ENCODE results near the gene CNRIP1. TPM values are rescaled to one million over a fixed set of nuclear protein-coding genes. Genes with fewer than 3 reads are reported as not detected.
A peak's percentile ranks its signal among the peaks of the same experiment; 100 is the strongest.
"Not testable (repeated sequence)": the region's sequence is repeated elsewhere in the genome, so short reads cannot be mapped to it uniquely, and the experiment has no call there.

CNRIP1 gene
- total RNA-seq, 2 donors from 2014 or later = not detected

GRCh38 chr2:68352651-68353391 lies 33.1 kb upstream of the CNRIP1 start:
- Mint-ChIP-seq H3K36me3 (ENCODE audit: insufficient read depth in 2 of 2) (no peaks in the 10 kb centered on the region), H3K9me3 (no peaks in the 10 kb centered on the region), H3K4me1 (ENCODE audit: low read depth) (no peaks in the 10 kb centered on the region), H3K27me3 (ENCODE audit: low read depth) (peaks cover 15% of the 10 kb centered on the region), H3K27ac (no peak overlapping the region), H3K4me3 (no peak overlapping the region)
- DNase-seq (no peak), ATAC-seq (replicated peaks in 1 of 2) (no peak)

- Mint-ChIP-seq H3K9me3 (peaks cover 0 to 1% of the 10 kb centered on the region in 2 donors), H3K27me3 (ENCODE audit: low read depth) (peaks cover 23% of the 10 kb centered on the region), H3K4me3 (no peak overlapping the region), H3K27ac (no peak overlapping the region), H3K4me1 (ENCODE audit: low read depth) (no peaks in the 10 kb centered on the region), H3K36me3 (ENCODE audit: insufficient read depth in 2 of 2) (no peaks in the 10 kb centered on the region)
- no peak for ATAC-seq (replicated peaks in 1 of 2)
- DNase-seq = no peak
Observed at GRCh38 chr2:68351997-68352396, 32.2 kb upstream of the CNRIP1 start.

- H3K27me3 Mint-ChIP-seq (ENCODE audit: low read depth) = peaks cover 23% of the 10 kb centered on the region
- H3K4me3 Mint-ChIP-seq; H3K36me3 Mint-ChIP-seq (ENCODE audit: insufficient read depth in 2 of 2); H3K9me3 Mint-ChIP-seq; DNase-seq; ATAC-seq (replicated peaks in 1 of 2); H3K4me1 Mint-ChIP-seq (ENCODE audit: low read depth); H3K27ac Mint-ChIP-seq: not testable (repeated sequence)
Observed at GRCh38 chr2:68349091-68349490, 29.3 kb upstream of the CNRIP1 start.

GRCh38 chr2:68345129-68345875 lies 25.6 kb upstream of the CNRIP1 start:
- no peak for ATAC-seq (replicated peaks in 1 of 2)
- Mint-ChIP-seq H3K27ac (no peak overlapping the region), H3K27me3 (ENCODE audit: low read depth) (peaks cover 23% of the 10 kb centered on the region), H3K9me3 (peaks cover 0 to 1% of the 10 kb centered on the region in 2 donors), H3K36me3 (ENCODE audit: insufficient read depth in 2 of 2) (no peaks in the 10 kb centered on the region), H3K4me1 (ENCODE audit: low read depth) (no peaks in the 10 kb centered on the region), H3K4me3 (no peak overlapping the region)
- DNase-seq = no peak

GRCh38 chr2:68344031-68344430 lies 24.3 kb upstream of the CNRIP1 start:
- no peaks in the 10 kb centered on the region for H3K4me1 Mint-ChIP-seq (ENCODE audit: low read depth)
- peaks cover 17% of the 10 kb centered on the region for H3K27me3 Mint-ChIP-seq (ENCODE audit: low read depth)
- H3K4me3 Mint-ChIP-seq = no peak overlapping the region
- no peak overlapping the region for H3K27ac Mint-ChIP-seq
- peaks cover 0 to 1% of the 10 kb centered on the region in 2 donors for H3K9me3 Mint-ChIP-seq
- H3K36me3 Mint-ChIP-seq (ENCODE audit: insufficient read depth in 2 of 2) = no peaks in the 10 kb centered on the region
- DNase-seq (no peak), ATAC-seq (replicated peaks in 1 of 2) (no peak)

GRCh38 chr2:68342470-68342869 lies 22.7 kb upstream of the CNRIP1 start:
- Mint-ChIP-seq H3K27ac (no peak overlapping the region), H3K9me3 (no peaks in the 10 kb centered on the region), H3K4me3 (no peak overlapping the region), H3K36me3 (ENCODE audit: insufficient read depth in 2 of 2) (no peaks in the 10 kb centered on the region), H3K27me3 (ENCODE audit: low read depth) (peaks cover 4% of the 10 kb centered on the region), H3K4me1 (ENCODE audit: low read depth) (no peaks in the 10 kb centered on the region)
- DNase-seq = no peak
- no peak for ATAC-seq (replicated peaks in 1 of 2)

- Mint-ChIP-seq H3K27me3 (ENCODE audit: low read depth) (no peaks in the 10 kb centered on the region), H3K4me3 (no peak overlapping the region), H3K9me3 (no peaks in the 10 kb centered on the region), H3K4me1 (ENCODE audit: low read depth) (no peaks in the 10 kb centered on the region), H3K27ac (no peak overlapping the region), H3K36me3 (ENCODE audit: insufficient read depth in 2 of 2) (no peaks in the 10 kb centered on the region)
- DNase-seq (no peak), ATAC-seq (replicated peaks in 1 of 2) (no peak)
Observed at GRCh38 chr2:68341583-68341982, 21.8 kb upstream of the CNRIP1 start.

GRCh38 chr2:68341062-68341329 lies 21.2 kb upstream of the CNRIP1 start:
- Mint-ChIP-seq H3K27ac (no peak overlapping the region), H3K27me3 (ENCODE audit: low read depth) (no peaks in the 10 kb centered on the region), H3K9me3 (no peaks in the 10 kb centered on the region), H3K36me3 (ENCODE audit: insufficient read depth in 2 of 2) (no peaks in the 10 kb centered on the region), H3K4me3 (no peak overlapping the region), H3K4me1 (ENCODE audit: low read depth) (no peaks in the 10 kb centered on the region)
- ATAC-seq (replicated peaks in 1 of 2) (no peak), DNase-seq (no peak)

- Mint-ChIP-seq H3K27me3 (ENCODE audit: low read depth) (no peaks in the 10 kb centered on the region), H3K27ac (no peak overlapping the region), H3K9me3 (no peaks in the 10 kb centered on the region), H3K4me3 (no peak overlapping the region), H3K36me3 (ENCODE audit: insufficient read depth in 2 of 2) (no peaks in the 10 kb centered on the region), H3K4me1 (ENCODE audit: low read depth) (no peaks in the 10 kb centered on the region)
- ATAC-seq (replicated peaks in 1 of 2) (no peak), DNase-seq (no peak)
Observed at GRCh38 chr2:68340226-68341061, 20.7 kb upstream of the CNRIP1 start.

GRCh38 chr2:68336192-68336591 lies 16.4 kb upstream of the CNRIP1 start:
- DNase-seq (no peak), ATAC-seq (replicated peaks in 1 of 2) (no peak)
- no peak overlapping the region for H3K4me3 Mint-ChIP-seq
- H3K27me3 Mint-ChIP-seq (ENCODE audit: low read depth) = peaks cover 16% of the 10 kb centered on the region
- no peaks in the 10 kb centered on the region for H3K4me1 Mint-ChIP-seq (ENCODE audit: low read depth)
- H3K9me3 Mint-ChIP-seq = no peaks in the 10 kb centered on the region
- no peak overlapping the region for H3K27ac Mint-ChIP-seq
- no peaks in the 10 kb centered on the region for H3K36me3 Mint-ChIP-seq (ENCODE audit: insufficient read depth in 2 of 2)

GRCh38 chr2:68333931-68334330 lies 14.2 kb upstream of the CNRIP1 start:
- Mint-ChIP-seq H3K27ac (no peak overlapping the region), H3K36me3 (ENCODE audit: insufficient read depth in 2 of 2) (no peaks in the 10 kb centered on the region)
- no peak for ATAC-seq (replicated peaks in 1 of 2)

GRCh38 chr2:68333009-68333408 lies 13.3 kb upstream of the CNRIP1 start:
- H3K4me3 Mint-ChIP-seq = no peak overlapping the region
- H3K27me3 Mint-ChIP-seq (ENCODE audit: low read depth) = peaks cover 20% of the 10 kb centered on the region

More at GRCh38 chr2:68333931-68334330, 14.2 kb upstream of the CNRIP1 start:
- DNase-seq = no peak
- no peaks in the 10 kb centered on the region for H3K9me3 Mint-ChIP-seq
- H3K4me3 Mint-ChIP-seq = no peak overlapping the region
- no peaks in the 10 kb centered on the region for H3K4me1 Mint-ChIP-seq (ENCODE audit: low read depth)
- peaks cover 16% of the 10 kb centered on the region for H3K27me3 Mint-ChIP-seq (ENCODE audit: low read depth)

GRCh38 chr2:68330691-68331090 lies 10.9 kb upstream of the CNRIP1 start:
- no peak overlapping the region for H3K27ac Mint-ChIP-seq
- no peaks in the 10 kb centered on the region for H3K36me3 Mint-ChIP-seq (ENCODE audit: insufficient read depth in 2 of 2)
- no peaks in the 10 kb centered on the region for H3K4me1 Mint-ChIP-seq (ENCODE audit: low read depth)
- no peak overlapping the region for H3K4me3 Mint-ChIP-seq
- H3K27me3 Mint-ChIP-seq (ENCODE audit: low read depth) = peaks cover 29% of the 10 kb centered on the region
- ATAC-seq (replicated peaks in 1 of 2) (peak in 1 of 2 donors; percentile 51), DNase-seq (no peak)
- H3K9me3 Mint-ChIP-seq = no peaks in the 10 kb centered on the region

More at GRCh38 chr2:68333009-68333408, 13.3 kb upstream of the CNRIP1 start:
- no peak for DNase-seq
- Mint-ChIP-seq H3K4me1 (ENCODE audit: low read depth) (no peaks in the 10 kb centered on the region), H3K36me3 (ENCODE audit: insufficient read depth in 2 of 2) (no peaks in the 10 kb centered on the region), H3K27ac (no peak overlapping the region), H3K9me3 (no peaks in the 10 kb centered on the region)
- ATAC-seq (replicated peaks in 1 of 2) = no peak

Measured in activated T-cell treated with anti-CD3 and anti-CD28 coated beads, Interleukin-2, amount 50 U/mL, for 72 hours (primary cell).